WTC11 (cell line): ENCODE measurements around the gene DEFB127.

Source experiments
- AFF4 ChIP-seq: sonication (generic); formaldehyde crosslinking; IDR thresholded peaks from 2 replicates; pipeline ENCODE4 v1.8.1; 2023; ENCODE audit warnings: mild to moderate bottlenecking, missing genetic modification reagents, borderline replicate concordance
- CTCF ChIP-seq: fragments of 200-600 bp; IDR thresholded peaks from 2 replicates; pipeline ENCODE4 v1.8.0; 2022; ENCODE audit warnings: antibody characterized with exemption
- E2F4 ChIP-seq: sonication (generic); formaldehyde crosslinking; IDR thresholded peaks from 2 replicates; pipeline ENCODE4 v1.8.1; 2022; ENCODE audit warnings: low read depth, mild to moderate bottlenecking, moderate library complexity, missing genetic modification reagents, borderline replicate concordance
- ELF4 ChIP-seq: sonication (generic); formaldehyde crosslinking; IDR thresholded peaks from 2 replicates; pipeline ENCODE4 v1.8.1; 2022; ENCODE audit warnings: low read depth, mild to moderate bottlenecking, moderate library complexity, missing genetic modification reagents
- HMGXB4 ChIP-seq: sonication (generic); formaldehyde crosslinking; IDR thresholded peaks from 2 replicates; pipeline ENCODE4 v1.8.1; 2023; ENCODE audit warnings: mild to moderate bottlenecking, moderate library complexity, missing genetic modification reagents

GRCh38 chr20:189611-190010 lies 32.4 kb downstream of the DEFB127 start, which contains the start of gene DEFB128:
- TF ChIP-seq ELF4 (no peak), CTCF (no peak), AFF4 (CRISPR knock-in tag) (no peak), E2F4 (CRISPR knock-in tag) (no peak), HMGXB4 (CRISPR knock-in tag) (no peak)
